ENCODE measurements around the gene ABHD1. TPM values are rescaled to one million over a fixed set of nuclear protein-coding genes. Genes with fewer than 3 reads are reported as not detected.
A peak's percentile ranks its signal among the peaks of the same experiment; 100 is the strongest.

The ABHD1 gene
- total and polyA plus RNA-seq, 2 experiments from 2014 or later, result 0.38 to 0.55 TPM

GRCh38 chr2:27147935-27148334, 24.3 kb downstream of the ABHD1 start (continued):
- TF ChIP-seq ZNF462 (CRISPR knock-in tag; IDR thresholded peaks at IDR 0.05), result no peak

- H3K9me3 Mint-ChIP-seq, result no peaks in the 10 kb centered on the region
- H3K27me3 Mint-ChIP-seq (ENCODE audit: insufficient read depth, low read depth, poor library complexity), result peaks cover 10% of the 10 kb centered on the region
- H3K27ac ChIP-seq (ENCODE audit: low read depth), result no peak within 1 kb of the TSS
- ATAC-seq, result no peak
- no peak within 1 kb of the TSS; the same call in 2 of the 3 replicates for H3K4me3 Mint-ChIP-seq
- no peaks in the 10 kb centered on the region for H4K20me1 ChIP-seq (replicated peaks; ENCODE audit: insufficient read depth)
- no peaks in the 10 kb centered on the region for H3K4me1 Mint-ChIP-seq
- no peaks in the 10 kb centered on the region for H3F3A ChIP-seq (replicated peaks; ENCODE audit: low read depth)
- no peaks in the 10 kb centered on the region for H3K36me3 Mint-ChIP-seq (ENCODE audit: low read depth)
- H3K4me3 ChIP-seq, result no peak within 1 kb of the TSS
- no peaks in the 10 kb centered on the region for H3K79me2 ChIP-seq (replicated peaks; ENCODE audit: insufficient read depth)
- no peaks in the 10 kb centered on the region for H3K4me1 ChIP-seq (ENCODE audit: insufficient read depth)
- peak within 1 kb of the TSS; percentile 18; the same call in 1 of the 2 replicates for H2AFZ ChIP-seq
- DNase-seq (ENCODE audit: low spot score), result no peak
- no peak within 1 kb of the TSS for H3K27ac Mint-ChIP-seq
- H3K4me2 ChIP-seq, result no peak within 1 kb of the TSS
- H3K36me3 ChIP-seq (ENCODE audit: insufficient read depth), result no peaks in the 10 kb centered on the region
- no peaks in the 10 kb centered on the region for H3K9me2 ChIP-seq (ENCODE audit: insufficient read depth)
- H3K27me3 ChIP-seq (ENCODE audit: insufficient read depth), result no peaks in the 10 kb centered on the region
- TF ChIP-seq ETS1 (IDR thresholded peaks at IDR 0.05), result no peak
- TF ChIP-seq EZH2phosphoT487 (IDR thresholded peaks at IDR 0.05; ENCODE audit: unreplicated experiment), result no peak
- TF ChIP-seq ZNF462 (CRISPR knock-in tag; IDR thresholded peaks at IDR 0.05), result no peak
- no peak for TF ChIP-seq CTCF (conservative IDR thresholded peaks at IDR 0.05; ENCODE audit: low read depth in 2 of 2)
- TF ChIP-seq POLR2AphosphoS5 (IDR thresholded peaks at IDR 0.05; ENCODE audit: low read depth), result no peak
These were observed 25.3 kb downstream of the ABHD1 start, which contains the start of gene TCF23 for GRCh38 chr2:27148801-27149439. TSS of gene TCF23 (plus strand) at chr2:27149004. CDS start at chr2:27149134, 130 bp downstream.

Data from GM23338 (cell line).